SU-DHL-6 (cell line): ENCODE data around the gene STRADA.

Source experiments
- H2AFZ ChIP-seq: fragments of 200-600 bp; sonication (generic); 2 replicates; pipeline ENCODE4 v1.6.1; 2014; ENCODE audit warnings: low read depth, mild to moderate bottlenecking, moderate library complexity, mixed read lengths, antibody characterized with exemption, low read length; ENCODE audit not compliant: severe bottlenecking
- H3F3A ChIP-seq: fragments of 200-600 bp; shearing (Covaris generic); 2 replicates; pipeline ENCODE4 v1.6.0; 2016; ENCODE audit warnings: antibody characterized with exemption, mild to moderate bottlenecking; ENCODE audit not compliant: insufficient read depth
- H3K27ac ChIP-seq: fragments of 200-600 bp; sonication (generic); 2 replicates; pipeline ENCODE4 v1.5.1; 2016; ENCODE audit warnings: low read depth, mild to moderate bottlenecking, low read length, moderate library complexity, mixed read lengths
- H3K27me3 ChIP-seq: fragments of 200-600 bp; sonication (generic), shearing (Covaris generic); 2 replicates; pipeline ENCODE4 v1.6.0; 2014; ENCODE audit warnings: mild to moderate bottlenecking, low read length
- H3K36me3 ChIP-seq: fragments of 200-600 bp; sonication (generic); 2 replicates; pipeline ENCODE4 v1.6.1; 2014; ENCODE audit warnings: mild to moderate bottlenecking, low read length, mixed read lengths
- H3K4me2 ChIP-seq: fragments of 300-600, 200-600 bp; shearing (Covaris generic), sonication (generic); 2 replicates; pipeline ENCODE4 v1.6.0; 2014; ENCODE audit warnings: low read length, low read depth, mild to moderate bottlenecking; ENCODE audit not compliant: poor library complexity, severe bottlenecking
- H3K4me3 ChIP-seq: fragments of 200-600 bp; sonication (generic); 2 replicates; pipeline ENCODE4 v1.5.1; 2014; ENCODE audit warnings: antibody characterized with exemption, low read length, mild to moderate bottlenecking, mixed read lengths; ENCODE audit not compliant: insufficient read depth, poor library complexity, severe bottlenecking
- H3K79me2 ChIP-seq: fragments of 200-600 bp; sonication (generic); 2 replicates; pipeline ENCODE4 v1.6.1; 2014; ENCODE audit warnings: mild to moderate bottlenecking, low read length, moderate library complexity; ENCODE audit not compliant: insufficient read depth
- H3K9ac ChIP-seq: fragments of 200-600 bp; sonication (generic); 2 replicates; pipeline ENCODE4 v1.7.0; 2014; ENCODE audit warnings: mild to moderate bottlenecking, low read length
- H3K9me2 ChIP-seq: fragments of 200-600 bp; sonication (generic); replicated peaks from 2 replicates; pipeline ENCODE4 v1.6.1; 2014; ENCODE audit warnings: low read length; ENCODE audit not compliant: insufficient read depth
- H3K9me3 ChIP-seq: fragments of 200-600 bp; sonication (generic); 2 replicates; pipeline ENCODE4 v1.6.1; 2014; ENCODE audit warnings: low read length, mixed read lengths; ENCODE audit not compliant: insufficient read depth
- H4K20me1 ChIP-seq: fragments of 200-600 bp; sonication (generic); 2 replicates; pipeline ENCODE4 v1.6.1; 2014; ENCODE audit warnings: low read depth, mild to moderate bottlenecking, antibody characterized with exemption, low read length, moderate library complexity, mixed read lengths
- EZH2phosphoT487 ChIP-seq: fragments of 200-600 bp; sonication (generic), shearing (Covaris generic); conservative IDR thresholded peaks from 2 replicates; pipeline ENCODE4 v1.6.1; 2018; ENCODE audit warnings: mild to moderate bottlenecking, antibody characterized with exemption, low read length, moderate library complexity, mixed read lengths
- TF ChIP-seq, protein P1 (sequence below): fragments of 200-600 bp; sonication (generic); IDR thresholded peaks from one replicate; pipeline ENCODE4 v1.5.1; 2017; ENCODE audit warnings: antibody characterized with exemption, mild to moderate bottlenecking, low read length, moderate library complexity; ENCODE audit not compliant: insufficient read depth, poor library complexity, severe bottlenecking

STRADA gene

DNA sequence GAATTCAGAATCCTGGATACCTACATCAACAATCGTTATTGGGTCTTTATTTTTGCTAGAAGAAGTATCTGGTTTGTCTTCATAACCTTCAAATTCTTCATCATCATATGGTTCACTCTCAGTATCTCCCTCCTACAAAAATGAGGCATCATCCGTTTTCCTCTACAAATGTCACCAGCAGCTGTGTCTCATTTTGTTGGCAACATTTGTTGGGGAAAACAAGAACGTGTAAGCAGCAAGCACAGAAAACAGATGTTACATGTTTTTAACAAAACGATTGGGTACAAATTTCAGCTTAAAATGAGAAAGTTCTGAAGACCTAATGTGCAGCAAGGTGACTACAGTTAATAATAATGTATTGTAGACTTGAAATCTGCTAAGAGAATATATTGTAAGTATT, 23.1 kb upstream of the STRADA start:
- H3K9ac ChIP-seq = no peak overlapping the region
- no peaks in the 10 kb centered on the region for H3K9me2 ChIP-seq
- no peak for TF ChIP-seq EZH2phosphoT487
- TF ChIP-seq, protein P1, sequence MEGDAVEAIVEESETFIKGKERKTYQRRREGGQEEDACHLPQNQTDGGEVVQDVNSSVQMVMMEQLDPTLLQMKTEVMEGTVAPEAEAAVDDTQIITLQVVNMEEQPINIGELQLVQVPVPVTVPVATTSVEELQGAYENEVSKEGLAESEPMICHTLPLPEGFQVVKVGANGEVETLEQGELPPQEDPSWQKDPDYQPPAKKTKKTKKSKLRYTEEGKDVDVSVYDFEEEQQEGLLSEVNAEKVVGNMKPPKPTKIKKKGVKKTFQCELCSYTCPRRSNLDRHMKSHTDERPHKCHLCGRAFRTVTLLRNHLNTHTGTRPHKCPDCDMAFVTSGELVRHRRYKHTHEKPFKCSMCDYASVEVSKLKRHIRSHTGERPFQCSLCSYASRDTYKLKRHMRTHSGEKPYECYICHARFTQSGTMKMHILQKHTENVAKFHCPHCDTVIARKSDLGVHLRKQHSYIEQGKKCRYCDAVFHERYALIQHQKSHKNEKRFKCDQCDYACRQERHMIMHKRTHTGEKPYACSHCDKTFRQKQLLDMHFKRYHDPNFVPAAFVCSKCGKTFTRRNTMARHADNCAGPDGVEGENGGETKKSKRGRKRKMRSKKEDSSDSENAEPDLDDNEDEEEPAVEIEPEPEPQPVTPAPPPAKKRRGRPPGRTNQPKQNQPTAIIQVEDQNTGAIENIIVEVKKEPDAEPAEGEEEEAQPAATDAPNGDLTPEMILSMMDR = no peak
- H3K27me3 ChIP-seq = no peaks in the 10 kb centered on the region
- H3K27ac ChIP-seq = no peak overlapping the region
- H3K9me3 ChIP-seq = no peaks in the 10 kb centered on the region
- H3K36me3 ChIP-seq = peaks cover 35% of the 10 kb centered on the region
- H3F3A ChIP-seq = no peaks in the 10 kb centered on the region
- no peak overlapping the region for H3K4me2 ChIP-seq
- H2AFZ ChIP-seq = no peak overlapping the region
- H3K79me2 ChIP-seq = peaks cover 44% of the 10 kb centered on the region
- 0 out of 2 replicates have a peak, but pooled peaks cover 5% of the 10 kb centered on the region for H4K20me1 ChIP-seq
- H3K4me3 ChIP-seq = no peak overlapping the region

DNA sequence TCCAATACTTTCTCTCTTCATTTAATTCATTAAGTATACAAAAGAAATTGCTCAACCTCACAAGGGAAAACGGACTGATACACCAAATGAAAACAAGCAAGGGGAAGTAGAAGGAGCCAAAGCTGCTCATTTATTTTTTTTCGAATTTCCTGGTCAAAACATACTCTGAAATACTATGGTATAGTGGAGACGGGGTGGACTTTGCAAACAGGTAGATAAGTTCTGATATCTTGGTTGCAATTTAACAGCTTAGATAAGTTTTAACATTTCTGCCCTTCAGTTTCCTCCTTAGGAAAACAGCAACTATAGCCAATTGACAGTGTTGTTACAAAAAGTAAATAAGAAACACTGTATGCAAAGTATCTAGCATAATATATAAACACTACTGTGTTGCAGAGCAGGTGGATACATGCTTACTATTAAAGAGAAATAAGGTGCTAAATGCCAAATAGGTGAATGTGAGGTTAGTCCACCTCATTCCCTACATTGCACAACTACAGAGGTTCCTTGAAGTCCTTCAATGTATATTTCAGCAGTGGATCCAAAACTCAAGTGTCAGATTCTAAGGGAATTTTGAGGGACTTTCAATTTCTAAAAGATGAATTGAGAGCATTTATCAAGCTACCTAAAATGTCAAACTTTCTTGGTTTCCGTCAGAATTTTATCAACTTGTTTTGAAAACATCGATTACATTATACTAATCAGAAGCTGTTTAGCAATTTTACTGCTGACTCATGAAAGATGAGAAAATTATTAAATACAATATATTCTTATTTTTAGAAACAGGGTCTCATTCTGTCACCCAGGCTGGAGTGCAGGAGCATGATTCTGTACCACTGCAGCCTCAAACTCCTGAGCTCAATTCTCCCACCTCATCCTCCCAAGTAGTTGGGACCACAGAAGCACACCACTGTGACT, 20.8 kb upstream of the STRADA start:
- no peak overlapping the region for H3K4me3 ChIP-seq
- H4K20me1 ChIP-seq = 0 out of 2 replicates have a peak, but pooled peaks cover 5% of the 10 kb centered on the region
- no peaks in the 10 kb centered on the region for H3K27me3 ChIP-seq
- no peak overlapping the region for H3K4me2 ChIP-seq
- peaks cover 35% of the 10 kb centered on the region for H3K36me3 ChIP-seq
- peaks cover 21% of the 10 kb centered on the region for H3K79me2 ChIP-seq
- H3F3A ChIP-seq = no peaks in the 10 kb centered on the region
- TF ChIP-seq, protein P1 = no peak
- TF ChIP-seq EZH2phosphoT487 = no peak
- H3K9ac ChIP-seq = no peak overlapping the region
- no peaks in the 10 kb centered on the region for H3K9me3 ChIP-seq
- no peaks in the 10 kb centered on the region for H3K9me2 ChIP-seq
- H2AFZ ChIP-seq = no peak overlapping the region
- no peak overlapping the region for H3K27ac ChIP-seq

DNA sequence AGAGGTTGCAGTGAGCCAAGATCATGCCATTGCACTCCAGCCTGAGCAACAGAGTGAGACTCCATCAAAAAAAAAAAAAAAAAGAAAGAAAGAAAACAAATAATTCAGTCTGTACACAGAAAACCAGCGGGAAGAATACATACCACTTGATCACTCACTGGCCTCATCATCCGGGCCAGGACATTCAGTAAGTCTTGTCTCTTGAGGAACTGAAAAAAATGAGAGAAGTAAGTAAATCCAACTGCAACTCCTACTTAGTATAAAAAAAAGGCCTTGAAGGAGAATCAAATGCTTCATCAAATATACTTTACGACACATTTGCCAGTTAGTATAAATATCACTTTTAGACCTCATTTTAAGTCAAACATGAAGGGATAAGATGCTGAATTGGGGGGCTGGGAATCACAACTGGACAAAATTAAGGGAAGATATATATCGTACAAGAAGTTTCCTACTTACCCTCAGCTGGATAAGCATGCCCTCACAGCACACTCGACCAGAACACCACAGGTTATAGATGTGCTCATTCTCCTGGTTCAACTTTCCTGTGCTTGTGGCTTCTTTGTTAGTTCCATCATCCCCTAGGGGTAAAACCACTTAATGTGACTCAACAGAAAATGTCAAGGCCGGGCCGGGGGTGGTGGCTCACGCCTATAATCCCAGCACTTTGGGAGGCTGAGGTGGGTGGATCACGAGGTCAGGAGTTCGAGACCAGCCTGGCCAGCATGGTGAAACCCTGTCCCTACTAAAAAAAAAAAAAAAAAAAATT, 19.4 kb upstream of the STRADA start:
- H3K4me3 ChIP-seq = no peak overlapping the region
- no peaks in the 10 kb centered on the region for H3K9me2 ChIP-seq
- no peaks in the 10 kb centered on the region for H4K20me1 ChIP-seq
- peaks cover 42% of the 10 kb centered on the region for H3K36me3 ChIP-seq
- H3K27ac ChIP-seq = no peak overlapping the region
- H3K27me3 ChIP-seq = no peaks in the 10 kb centered on the region
- no peak overlapping the region for H3K4me2 ChIP-seq
- H3K9me3 ChIP-seq = no peaks in the 10 kb centered on the region
- no peaks in the 10 kb centered on the region for H3F3A ChIP-seq
- no peak overlapping the region for H3K9ac ChIP-seq
- TF ChIP-seq, protein P1 = no peak
- no peak for TF ChIP-seq EZH2phosphoT487
- no peak overlapping the region for H2AFZ ChIP-seq
- peaks cover 6% of the 10 kb centered on the region; the same call in 1 of the 2 replicates for H3K79me2 ChIP-seq
